K562 (cell line): Measurements from ENCODE around the gene IRF1. TPM values are rescaled to one million over a fixed set of nuclear protein-coding genes. Genes with fewer than 3 reads are reported as not detected.

Experiments
- CHCHD3 ChIP-seq: fragments of 250-450 bp; sonication (Bioruptor Pico); IDR thresholded peaks from 2 replicates; pipeline ENCODE4 v2.1.2; 2022; ENCODE audit warnings: mild to moderate bottlenecking
- HMG20B ChIP-seq: fragments of 250-450 bp; sonication (Bioruptor Pico); IDR thresholded peaks from 2 replicates; pipeline ENCODE4 v1.5.0; 2021; ENCODE audit warnings: mild to moderate bottlenecking
- PBX2 ChIP-seq, 2 experiments: IDR thresholded peaks in 1 of 2; conservative IDR thresholded peaks in 1 of 2; 2 replicates each; pipeline ENCODE4 v1.6.1; 2016; ENCODE audit warnings: low read depth in 2 of 2, mild to moderate bottlenecking in 1 of 2, missing compliant biosample characterization in 1 of 2, missing genetic modification characterization in 1 of 2, moderate library complexity in 1 of 2
- PKNOX1 ChIP-seq: fragments of 450-650 bp; IDR thresholded peaks from 2 replicates; pipeline ENCODE4 v1.6.1; 2016
- PREB ChIP-seq: sonication (generic); formaldehyde crosslinking; IDR thresholded peaks from 2 replicates; pipeline ENCODE4 v1.8.1; 2023; ENCODE audit warnings: mild to moderate bottlenecking, missing genetic modification reagents
- RAD21 ChIP-seq, 2 experiments: fragments of 250-450 bp in 1 of 2; fragments of 450-650 bp in 1 of 2; sonication (Bioruptor Pico) in 1 of 2; formaldehyde crosslinking in 1 of 2; IDR thresholded peaks in 1 of 2; conservative IDR thresholded peaks in 1 of 2; 2 replicates each; pipeline versions ENCODE4 v1.4.0 to v1.8.0; 2020 to 2022; ENCODE audit warnings: mild to moderate bottlenecking in 2 of 2, moderate library complexity in 1 of 2
- RREB1 ChIP-seq: fragments of 250-450 bp; sonication (Bioruptor Pico); IDR thresholded peaks from 2 replicates; pipeline ENCODE4 v1.4.0; 2020
- SFPQ ChIP-seq: fragments of 200-400 bp; formaldehyde crosslinking; IDR thresholded peaks from 2 replicates; pipeline ENCODE4 v1.6.1; 2017; ENCODE audit warnings: mild to moderate bottlenecking, low read depth, low read length, moderate library complexity
- ZNF212 ChIP-seq: fragments of 450-650 bp; formaldehyde crosslinking; IDR thresholded peaks from 2 replicates; pipeline ENCODE4 v1.4.0; 2020; ENCODE audit warnings: mild to moderate bottlenecking
- ZNF311 ChIP-seq: fragments of 250-450 bp; sonication (Bioruptor Pico); IDR thresholded peaks from 2 replicates; pipeline ENCODE4 v1.4.0; 2020; ENCODE audit warnings: mild to moderate bottlenecking, moderate library complexity
- polyA plus RNA-seq, 8 experiments: library from polyadenylated mRNA; depleted of rRNA in 4 of 8; stranded (reverse) in 5 of 8; unstranded in 3 of 8; fragments of >200 nt; fragmentation: Nextera tagmentation in 2 of 8; fragmentation: Illumina TruSeq in 1 of 8; extraction: Ambion mirVana in 2 of 8; extraction: Trizol in 1 of 8; gene quantifications; 2 replicates each; pipeline versions ENCODE4 v1.2.1 to v1.2.3, GENCODE V29; 2011 to 2014; ENCODE audit warnings: inconsistent platforms in 1 of 8, missing spikeins in 1 of 8
- total RNA-seq, 7 experiments: library from RNA; depleted of rRNA in 6 of 7; stranded (reverse); fragments of >200 nt in 6 of 7; fragmentation: Illumina TruSeq in 2 of 7; extraction: Trizol in 2 of 7; gene quantifications; 2 replicates each; pipeline versions ENCODE4 v1.2.1 to v1.2.3, GENCODE V29; 2011 to 2021; ENCODE audit warnings: low replicate concordance in 1 of 7

IRF1 gene
- total and polyA plus RNA-seq, 9 of the 15 experiments (the other 6 are each of a cell fraction or from before 2014, with no cell fraction given): 1.1 to 12.3 (median 5.9) TPM

- TF ChIP-seq RREB1 (CRISPR knock-in tag) (0 out of 2 replicates have a peak, but pooled peaks have one; percentile 67), ZNF212 (CRISPR knock-in tag) (no peak), SFPQ (no peak), HMG20B (CRISPR knock-in tag) (0 out of 2 replicates have a peak, but pooled peaks have one; percentile 13), RAD21 (CRISPR knock-in tag; conservative IDR thresholded peaks at IDR 0.05 in 1 of 2, IDR thresholded peaks at IDR 0.05 in 1 of 2) (peak; percentile 98 to 99), PREB (CRISPR knock-in tag) (0 out of 2 replicates have a peak, but pooled peaks have one; percentile 75), PKNOX1 (0 out of 2 replicates have a peak, but pooled peaks have one; percentile 11), ZNF311 (CRISPR knock-in tag) (0 out of 2 replicates have a peak, but pooled peaks have one; percentile 40), PBX2 (CRISPR knock-in tag; IDR thresholded peaks at IDR 0.05; ENCODE audit: low read depth) (no peak), PBX2 (tag; conservative IDR thresholded peaks at IDR 0.05; ENCODE audit: low read depth) (no peak), CHCHD3 (no peak)
Observed at GRCh38 chr5:132500931-132501628, 10.5 kb upstream of the IRF1 start (continued).
